Suppressor macrophage treated with lipopolysaccharide for 4 hours (primary cell): Measurements from ENCODE around the gene TMEM132D.
"Not testable (repeated sequence)": the region's sequence is repeated elsewhere in the genome, so short reads cannot be mapped to it uniquely, and the experiment has no call there.

Experiments used
- DNase-seq: peaks from one replicate; pipeline ENCODE4 v3.0.0-alpha.2; 2020

The TMEM132D gene

DNA sequence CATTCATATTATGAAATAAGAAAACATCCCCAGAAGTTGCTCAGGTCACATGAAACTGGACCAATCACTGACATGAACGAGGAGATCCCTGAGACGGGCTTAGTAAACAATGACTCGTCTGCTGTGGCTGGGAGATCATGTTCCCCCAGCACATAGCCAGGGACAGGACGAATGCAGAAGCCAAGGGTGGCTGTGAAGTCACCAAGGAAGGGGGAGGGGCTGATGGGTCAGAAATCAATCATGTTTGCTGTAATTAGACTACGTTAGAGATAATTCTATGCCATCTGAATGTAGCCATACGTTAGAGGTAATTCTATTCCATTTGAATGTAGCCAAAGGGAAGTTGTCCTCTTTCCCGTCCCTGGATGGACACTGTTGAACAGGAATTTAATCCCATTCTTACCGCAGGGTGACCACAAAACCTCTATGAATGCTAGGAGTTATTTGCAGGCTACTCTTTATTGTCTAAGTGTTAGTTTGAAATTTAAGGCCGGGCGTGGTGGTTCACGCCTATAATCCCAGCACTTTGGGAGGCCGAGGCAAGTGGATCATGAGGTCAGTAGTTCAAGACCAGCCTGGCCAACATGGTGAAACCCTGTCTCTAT, 332.9 kb downstream of the TMEM132D start:
- no peak for DNase-seq

DNA sequence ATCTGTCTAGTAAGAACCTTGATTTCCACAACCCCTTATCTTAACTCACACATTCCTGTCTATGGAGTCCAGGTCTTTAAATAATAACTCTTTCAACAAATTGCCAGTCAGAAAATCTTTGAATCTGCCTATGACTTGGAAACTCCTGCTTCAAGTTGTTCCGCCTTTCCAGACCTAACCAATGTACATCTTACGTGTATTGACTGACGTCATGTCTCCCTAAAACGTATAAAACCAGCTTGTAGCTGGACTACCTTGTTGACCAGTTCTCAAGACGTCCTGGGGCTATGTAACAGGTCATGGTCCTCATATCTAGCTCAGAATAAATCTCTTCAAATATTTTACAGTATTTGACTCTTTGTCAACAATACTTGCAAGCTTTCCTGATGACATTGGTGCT, 337.0 kb downstream of the TMEM132D start:
- DNase-seq = no peak

DNA sequence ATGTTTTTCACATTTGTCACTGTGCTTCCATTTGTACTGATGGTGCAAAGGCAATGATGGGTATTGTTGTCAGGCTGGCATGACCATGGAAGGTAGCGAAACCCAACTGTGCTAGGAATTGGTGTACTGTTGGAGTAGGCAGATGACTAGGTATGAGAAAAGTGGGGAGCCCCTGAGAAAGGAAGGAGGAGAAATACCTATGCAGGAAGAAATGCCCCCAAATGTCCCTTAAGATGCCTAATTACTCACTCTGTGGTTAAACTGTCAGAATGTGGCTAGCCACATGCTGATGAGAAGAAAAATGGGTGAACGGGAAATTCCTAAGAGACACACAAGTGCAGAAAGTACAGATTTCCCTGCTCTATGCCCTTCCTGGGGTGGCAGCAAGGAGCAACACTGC, 339.1 kb downstream of the TMEM132D start:
- no peak for DNase-seq

DNA sequence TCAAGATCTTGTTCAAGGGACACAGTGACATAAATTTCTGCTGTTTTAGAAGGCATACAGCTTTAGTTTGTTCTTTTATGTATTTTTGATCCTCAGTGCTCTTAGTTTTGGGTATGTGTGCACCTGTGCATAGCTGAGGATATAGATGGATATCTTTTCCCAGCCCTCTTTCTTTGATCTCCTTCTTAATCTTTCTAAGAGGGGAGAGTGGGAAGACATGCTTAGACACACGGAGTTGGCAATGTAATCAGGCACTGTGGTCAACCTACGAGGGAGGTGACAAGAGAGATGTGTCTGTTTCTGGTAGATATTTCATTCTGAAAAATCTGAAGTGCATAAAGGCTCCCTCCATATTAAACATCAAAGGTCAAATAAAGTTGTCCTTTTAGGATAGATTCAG, 340.6 kb downstream of the TMEM132D start:
- no peak for DNase-seq

DNA sequence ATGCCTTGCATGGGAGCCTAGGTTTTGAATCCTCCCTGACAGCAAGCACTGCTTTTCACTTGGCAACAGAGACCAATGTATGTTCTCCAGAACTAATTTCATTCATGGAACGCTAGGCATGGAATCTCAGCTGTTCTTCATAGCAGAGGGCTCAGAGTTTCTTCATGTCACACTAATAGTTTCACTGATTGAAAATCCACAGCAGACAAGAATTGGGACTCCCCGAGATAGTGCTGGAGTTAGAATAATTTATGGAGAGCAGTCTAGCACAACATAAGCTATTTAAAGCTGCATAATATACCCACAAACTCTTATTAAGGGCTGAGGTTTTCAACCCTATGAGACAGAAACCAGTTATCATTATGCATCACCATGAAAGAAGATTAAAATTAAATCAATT, 342.5 kb downstream of the TMEM132D start:
- DNase-seq = no peak

DNA sequence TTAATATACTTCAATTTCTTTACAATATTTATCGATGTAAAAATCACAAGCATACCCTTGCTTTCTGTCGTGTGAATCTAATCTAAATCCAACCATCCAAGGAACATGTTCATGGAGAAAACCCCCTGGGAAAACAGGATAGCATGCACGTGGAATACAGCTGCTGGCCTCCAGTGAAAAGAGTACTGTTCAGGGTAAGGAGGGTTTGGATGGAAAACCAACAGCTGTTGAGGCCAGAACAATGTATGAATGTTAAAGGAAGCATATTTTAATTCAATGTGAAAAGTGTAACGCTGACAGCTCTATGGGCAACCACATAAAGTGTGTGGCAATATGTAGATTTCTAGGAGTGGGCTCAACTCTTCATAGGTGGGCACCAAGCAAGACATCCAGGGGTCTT, 344.0 kb downstream of the TMEM132D start:
- no peak for DNase-seq

DNA sequence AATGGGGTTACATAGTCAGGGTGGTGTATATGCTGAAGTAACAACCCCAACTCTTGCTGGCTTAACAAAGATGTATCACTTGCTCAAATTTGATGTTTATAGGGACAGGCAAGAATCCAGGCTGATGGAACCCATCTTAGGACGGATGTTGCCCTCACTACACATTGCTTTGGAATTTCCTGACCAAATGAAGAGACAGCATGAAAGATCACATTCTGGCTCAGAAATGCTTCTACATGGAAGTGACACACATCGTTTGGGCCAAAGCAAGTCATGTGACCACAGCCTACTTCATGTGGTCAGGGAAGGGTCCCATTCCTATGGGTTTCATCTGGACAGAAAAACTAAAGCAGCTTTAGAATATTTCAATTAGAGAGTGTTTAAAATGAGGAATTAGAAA, 345.8 kb downstream of the TMEM132D start:
- no peak for DNase-seq

DNA sequence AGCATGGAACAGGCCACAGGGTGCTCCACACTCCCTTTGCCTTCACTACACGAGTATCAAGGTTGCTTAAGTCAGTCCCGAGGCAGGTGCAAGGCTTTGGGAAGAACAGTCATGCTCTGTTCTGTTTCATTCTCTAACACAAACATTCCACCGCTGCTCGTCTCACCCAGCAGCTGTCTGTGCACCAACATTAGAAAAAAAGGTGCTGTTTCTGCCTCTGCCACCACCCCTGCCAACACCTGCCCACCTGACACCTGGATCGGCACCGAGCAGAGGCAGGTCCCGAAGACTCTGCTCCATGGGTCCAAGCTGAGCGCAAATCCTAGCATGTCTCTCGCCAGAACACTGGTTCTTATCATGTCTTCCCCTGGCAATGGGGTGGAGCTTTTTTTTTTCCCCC, 347.7 kb downstream of the TMEM132D start:
- no peak for DNase-seq

DNA sequence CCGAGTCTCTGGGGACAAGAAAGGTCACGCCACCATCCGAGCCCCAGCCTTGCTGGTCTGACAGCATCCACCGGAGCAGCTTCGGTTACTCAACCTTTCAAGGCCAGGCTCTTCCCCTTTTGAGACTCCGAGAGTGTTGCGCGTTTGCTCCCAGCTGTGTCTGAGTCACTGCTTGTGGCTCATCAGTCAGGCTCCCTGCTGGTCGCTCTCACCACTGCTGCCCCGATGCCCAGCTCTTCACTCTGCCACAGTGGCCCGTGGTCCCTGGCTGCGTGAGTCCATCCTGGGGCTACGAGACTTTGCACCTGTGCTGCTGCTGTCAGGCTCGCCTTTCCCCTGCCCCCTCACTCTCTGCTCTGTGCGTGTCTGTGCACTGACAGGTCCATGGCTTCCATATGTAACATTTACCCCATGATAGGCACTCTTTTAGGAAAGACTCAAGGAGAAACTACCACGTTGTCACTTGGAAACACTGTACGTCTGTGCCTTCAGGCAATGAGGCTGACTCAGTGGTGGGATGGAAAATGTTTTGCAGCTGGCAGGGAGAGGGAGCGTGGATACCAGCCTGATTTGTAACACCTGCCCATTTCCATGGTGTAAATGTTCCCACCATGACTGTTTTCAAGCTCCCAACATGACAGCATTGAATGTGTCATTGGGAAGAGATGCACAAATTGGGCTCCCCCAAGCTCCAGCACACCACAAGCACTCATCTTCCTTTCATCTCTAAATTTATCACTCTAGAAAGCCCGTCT, 350.7 kb downstream of the TMEM132D start:
- DNase-seq = no peak

DNA sequence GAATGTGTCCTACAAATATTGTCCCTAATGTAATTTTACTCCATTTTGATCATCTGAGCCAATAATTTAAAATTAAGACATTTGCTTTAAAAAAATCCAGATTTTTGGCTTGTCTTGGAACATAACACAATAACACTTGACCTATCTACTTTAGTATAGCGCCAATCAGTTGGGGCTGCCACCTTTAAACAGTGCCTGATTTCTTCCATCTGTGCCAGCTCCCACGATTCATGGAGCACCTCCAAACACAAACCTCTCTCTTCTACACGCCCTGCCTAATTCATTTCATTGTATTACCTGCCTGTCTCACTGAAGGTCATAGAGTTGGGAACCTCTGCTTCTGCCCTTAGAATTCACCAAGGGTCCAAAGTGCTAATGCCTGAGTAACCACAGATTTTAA, 352.4 kb downstream of the TMEM132D start:
- no peak for DNase-seq

DNA sequence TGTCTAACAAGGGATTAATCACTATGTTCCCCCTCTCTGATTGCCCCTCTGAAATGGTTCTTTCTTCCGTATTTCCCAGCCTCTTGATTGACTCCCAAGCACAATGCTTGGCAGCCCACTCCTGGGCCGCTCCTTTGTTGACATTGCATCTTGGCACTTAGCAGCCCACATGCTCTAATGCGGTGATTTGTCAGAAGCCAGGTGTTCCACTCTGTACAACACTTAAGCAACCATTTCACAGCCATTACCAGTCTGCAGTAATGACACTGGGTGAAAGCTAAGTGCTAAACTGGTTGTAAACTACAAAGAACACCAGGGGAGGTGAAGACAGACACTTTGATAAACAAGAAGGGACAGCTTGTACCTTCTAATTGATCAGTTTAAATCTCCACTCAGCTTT, 353.5 kb downstream of the TMEM132D start:
- DNase-seq = no peak

DNA sequence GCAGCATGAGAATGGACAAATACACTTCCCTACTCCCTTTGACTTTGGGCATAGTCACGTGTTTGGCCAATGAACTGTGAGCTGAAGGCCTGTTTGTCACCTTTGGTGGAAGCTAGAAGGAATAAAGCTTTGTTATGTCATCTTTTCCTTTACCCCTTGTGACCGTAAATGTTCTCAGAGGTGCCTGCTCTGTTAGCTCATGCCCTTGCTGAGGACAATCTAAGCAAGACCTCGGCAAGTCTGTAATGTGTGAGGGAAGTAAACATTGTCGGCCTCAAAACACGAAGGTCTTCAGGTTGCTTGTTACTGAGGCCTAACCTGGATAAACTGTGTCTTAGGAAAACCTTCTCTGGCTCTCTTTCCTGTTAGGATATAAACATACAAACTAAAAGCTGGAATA, 354.2 kb downstream of the TMEM132D start:
- DNase-seq = no peak

DNA sequence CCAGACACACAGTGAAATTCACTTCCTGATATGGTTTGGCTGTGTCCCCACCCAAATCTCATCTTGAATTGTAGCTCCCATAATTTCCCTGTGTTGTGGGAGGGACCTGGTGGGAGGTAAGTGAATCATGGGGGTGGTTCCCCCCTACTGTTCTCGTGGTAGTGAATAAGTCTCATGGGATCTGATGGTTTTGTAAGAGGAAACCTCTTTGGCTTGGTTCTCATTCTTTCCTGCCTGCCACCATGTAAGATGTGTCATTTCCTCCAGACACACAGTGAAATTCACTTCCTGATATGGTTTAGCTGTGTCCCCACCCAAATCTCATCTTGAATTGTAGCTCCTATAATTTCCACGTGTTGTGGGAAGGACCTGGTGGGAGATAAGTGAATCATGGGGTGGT, 354.8 kb downstream of the TMEM132D start:
- DNase-seq = not testable (repeated sequence)

DNA sequence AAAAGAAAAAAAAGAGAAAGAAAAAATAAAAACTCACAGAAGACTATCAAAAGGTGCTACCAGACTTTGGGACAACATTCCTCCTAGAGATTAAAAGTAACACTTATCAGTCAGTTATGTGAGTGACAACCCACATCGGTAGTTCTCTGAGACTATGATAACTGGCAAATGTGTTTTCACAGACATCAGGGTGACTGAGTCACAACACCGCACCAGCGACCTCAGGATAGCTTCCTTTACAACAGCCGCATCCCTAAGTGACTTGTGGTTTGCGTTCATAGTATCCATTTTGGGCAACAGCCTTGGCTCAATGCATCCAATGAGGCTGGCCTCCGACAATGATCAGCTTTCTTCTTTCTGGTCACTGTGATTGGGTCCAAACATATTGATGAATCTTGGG, 359.1 kb downstream of the TMEM132D start:
- DNase-seq = no peak

DNA sequence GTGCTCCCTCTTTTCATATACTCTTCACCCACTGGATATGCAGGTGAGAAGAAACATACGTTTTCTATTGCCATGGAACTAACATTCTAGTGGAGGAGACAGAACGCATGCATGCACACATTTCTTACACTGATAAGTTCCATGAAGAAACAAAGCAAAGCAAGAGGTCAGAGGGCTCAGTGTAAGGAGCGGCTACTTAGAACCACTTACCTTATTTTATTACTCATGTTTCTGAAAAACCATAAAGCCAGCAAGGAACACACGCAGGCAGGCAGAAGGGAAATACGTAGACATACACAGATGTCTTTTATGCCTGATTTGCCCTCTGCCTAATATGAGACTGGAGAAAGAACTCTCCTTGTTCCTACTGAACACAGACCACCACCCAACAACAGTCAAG, 362.9 kb downstream of the TMEM132D start:
- no peak for DNase-seq

DNA sequence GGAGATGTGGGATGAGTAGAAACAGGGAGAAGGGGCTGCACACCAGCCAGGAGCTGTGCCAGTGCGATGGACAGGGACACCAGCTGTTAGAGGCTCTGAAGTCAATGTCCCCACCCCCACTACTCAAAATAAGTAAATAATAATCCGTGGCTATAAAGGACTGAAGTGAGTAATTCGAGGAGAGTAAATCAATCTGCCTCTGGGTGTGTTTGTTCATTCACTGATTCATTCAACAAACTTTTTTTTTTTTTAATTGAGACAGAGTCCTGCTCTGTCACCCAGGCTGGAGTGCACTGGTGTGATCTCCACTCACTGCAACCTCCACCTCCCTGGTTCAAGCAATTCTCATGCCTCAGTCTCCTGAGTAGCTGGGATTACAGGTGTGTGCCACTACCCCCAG, 363.6 kb downstream of the TMEM132D start:
- DNase-seq = no peak

DNA sequence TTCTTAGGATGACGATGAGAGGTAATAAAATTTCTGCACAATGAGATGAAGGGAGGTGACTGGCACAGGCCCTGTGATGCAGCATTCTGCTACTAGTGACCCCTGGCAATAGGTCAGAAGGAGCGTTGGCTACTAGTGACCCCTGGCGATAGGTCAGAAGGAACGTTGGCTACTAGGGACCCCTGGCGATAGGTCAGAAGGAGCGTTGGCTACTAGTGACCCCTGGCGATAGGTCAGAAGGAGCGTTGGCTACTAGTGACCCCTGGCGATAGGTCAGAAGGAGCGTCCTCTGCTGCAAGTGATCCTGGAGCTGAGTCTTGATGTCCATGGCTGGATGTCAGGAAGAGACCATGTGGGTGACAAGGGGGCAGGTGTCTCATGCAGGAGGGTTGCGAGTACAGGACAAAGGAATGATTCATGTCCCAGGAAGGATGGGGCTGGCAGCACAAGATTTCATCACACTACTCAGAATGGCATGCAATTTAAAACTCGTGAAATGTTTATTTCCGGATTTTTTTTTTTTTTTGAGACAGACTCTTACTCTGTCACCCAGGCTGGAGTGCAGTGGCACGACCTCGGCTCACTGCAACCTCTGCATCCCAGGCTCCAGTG, 365.0 kb downstream of the TMEM132D start:
- not testable (repeated sequence) for DNase-seq

DNA sequence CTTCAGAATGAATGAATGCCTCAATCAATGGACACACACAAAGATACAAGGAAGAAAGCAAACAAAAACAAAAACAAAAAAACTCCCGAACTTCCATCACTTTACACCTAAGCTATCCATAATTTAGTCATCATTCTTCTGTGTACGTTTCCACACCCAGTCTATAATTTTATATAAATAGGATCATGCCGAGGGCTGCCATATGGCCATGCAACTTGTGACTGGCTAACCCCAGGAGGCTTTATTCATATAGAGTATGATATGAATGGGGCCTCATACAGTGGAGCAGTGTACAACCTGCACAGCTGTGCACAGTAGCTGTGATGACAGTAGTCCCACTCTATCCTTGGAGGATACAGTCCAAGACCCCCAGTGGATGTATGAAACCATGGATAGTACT, 365.7 kb downstream of the TMEM132D start:
- no peak for DNase-seq

DNA sequence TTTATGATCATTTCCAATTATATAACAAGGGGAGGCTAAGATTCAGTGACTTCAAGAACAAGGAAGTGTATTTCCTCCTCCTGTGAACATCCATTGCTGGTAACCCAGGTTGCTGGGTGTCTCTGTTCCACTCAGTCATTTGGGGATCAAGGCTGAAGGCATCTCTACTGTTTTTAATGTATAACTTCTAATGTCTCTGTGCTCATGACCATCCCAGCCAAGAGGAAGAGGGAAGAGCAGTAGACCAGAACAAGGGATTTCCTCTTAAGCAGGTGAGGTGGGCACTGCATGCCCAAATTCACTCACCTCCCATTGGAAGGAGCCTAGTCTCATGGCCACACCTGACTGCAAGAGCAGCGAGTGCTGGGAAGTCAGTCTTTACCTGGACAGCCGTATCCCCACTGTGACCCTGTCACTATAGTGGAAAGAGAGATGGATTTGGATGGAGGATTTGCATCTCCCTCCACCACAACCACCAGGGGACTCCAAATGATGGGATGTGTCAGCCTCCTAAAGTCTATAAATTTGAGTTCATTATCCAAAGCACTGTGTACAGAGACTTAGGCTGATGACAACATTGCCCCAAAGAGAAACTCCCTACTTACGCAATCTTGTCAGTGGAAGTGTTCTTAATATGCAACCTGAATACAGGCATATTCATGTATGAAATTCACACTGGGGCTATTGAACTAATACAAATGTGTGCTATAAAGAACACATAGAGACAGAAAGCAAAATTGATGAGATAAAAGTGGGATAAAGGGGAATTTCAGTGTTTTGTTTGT, 368.7 kb downstream of the TMEM132D start:
- no peak for DNase-seq

DNA sequence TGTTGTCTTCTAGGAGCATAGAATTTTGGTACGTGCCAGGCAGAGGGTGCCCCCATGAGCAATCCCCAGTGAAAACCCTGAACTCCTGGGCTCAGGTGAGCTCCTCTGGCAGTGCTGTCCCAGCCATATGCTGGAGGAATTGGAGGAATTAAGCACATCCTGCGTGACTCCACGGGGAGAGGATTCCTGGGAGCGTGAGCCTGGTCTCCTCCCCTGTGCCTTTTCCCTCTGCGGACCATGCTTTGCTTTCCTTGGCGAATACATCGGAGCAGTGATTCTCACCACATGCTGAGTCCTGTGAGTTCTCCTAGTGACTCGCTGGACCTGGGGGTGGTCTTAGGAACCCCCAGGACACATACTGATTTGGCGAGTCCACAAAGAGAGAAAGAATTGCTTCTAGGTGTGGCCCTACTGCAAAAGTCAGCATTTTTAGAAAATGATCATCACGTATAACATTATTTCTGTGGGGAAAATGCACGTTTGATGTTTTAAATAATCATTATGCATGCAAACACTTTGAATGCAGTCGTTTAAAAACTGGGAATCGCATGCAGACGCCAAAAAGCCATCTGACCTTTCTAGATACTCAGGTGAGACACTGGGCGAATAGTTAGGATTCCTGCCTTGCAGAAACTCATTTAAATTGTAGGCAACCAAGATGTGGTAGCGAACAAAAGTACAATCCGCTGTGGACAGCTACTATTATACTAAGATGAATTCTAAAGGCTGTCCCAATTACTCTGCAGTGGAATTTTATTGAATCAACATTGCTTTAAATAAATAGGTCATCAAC, 370.9 kb downstream of the TMEM132D start:
- no peak for DNase-seq

DNA sequence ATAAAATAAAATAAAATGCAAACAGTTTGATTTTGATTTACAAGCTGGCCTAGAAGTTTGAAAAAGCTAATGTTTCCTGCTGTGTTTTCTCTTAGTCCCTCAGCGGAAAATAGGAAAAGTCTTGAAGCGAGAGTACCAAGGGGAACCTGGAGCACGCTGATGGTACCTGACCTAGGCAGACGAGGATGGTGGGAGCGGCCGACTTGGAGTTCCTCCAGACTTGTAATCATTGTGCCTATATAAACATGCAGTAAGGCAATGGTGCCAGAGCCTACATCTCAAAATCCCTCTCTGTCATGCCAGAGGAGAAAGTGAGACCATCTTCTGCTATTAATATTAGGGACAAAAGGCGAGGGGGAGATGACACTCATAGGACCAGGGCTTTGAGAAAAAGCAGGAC, 371.7 kb downstream of the TMEM132D start:
- DNase-seq = no peak

DNA sequence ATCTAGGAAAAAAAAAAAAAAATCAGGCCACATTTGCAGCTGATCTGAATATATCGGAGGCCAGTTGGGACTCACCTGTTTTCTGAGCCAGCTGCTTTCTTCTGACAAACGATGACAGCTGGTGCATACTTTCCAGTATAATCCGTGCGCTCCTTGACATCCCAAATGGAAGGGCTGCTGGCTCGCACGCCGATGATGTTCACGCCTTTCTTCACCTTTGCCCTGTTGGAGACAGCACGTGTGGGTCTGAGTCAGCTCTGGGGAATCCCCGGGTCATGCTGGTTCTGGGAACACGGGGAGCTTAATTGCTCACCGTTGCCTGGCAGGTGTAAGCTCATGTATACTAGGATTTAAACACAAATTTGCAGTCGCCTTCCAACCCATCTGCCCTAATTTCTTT, 372.8 kb downstream of the TMEM132D start:
- no peak for DNase-seq

DNA sequence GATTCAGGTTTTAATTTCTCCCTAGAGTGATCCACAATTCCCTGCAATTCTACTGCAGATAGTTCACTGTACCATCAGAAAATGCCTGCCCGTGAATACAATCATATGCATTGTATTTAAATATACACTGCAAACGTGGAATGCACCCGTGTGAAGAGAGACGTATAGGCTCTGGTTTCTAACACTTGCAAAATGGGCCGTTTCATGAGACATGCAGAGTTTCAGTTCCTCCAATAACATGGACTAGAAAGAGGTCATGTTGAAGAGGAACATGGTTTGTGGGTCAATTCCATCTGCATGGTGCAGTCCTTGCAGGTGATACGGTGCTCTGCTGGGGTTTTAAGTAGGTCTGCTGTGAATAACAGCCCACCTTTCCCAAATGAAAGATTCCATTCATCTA, 373.3 kb downstream of the TMEM132D start:
- no peak for DNase-seq
